Amniotic epithelial cell (primary cell): ENCODE results near the gene ATP10A.

ENCODE experiments used
- DNase-seq: peaks from one replicate; pipeline ENCODE4 v3.0.0-alpha.2; 2010; ENCODE audit warnings: low read depth

ATP10A gene, protein sequence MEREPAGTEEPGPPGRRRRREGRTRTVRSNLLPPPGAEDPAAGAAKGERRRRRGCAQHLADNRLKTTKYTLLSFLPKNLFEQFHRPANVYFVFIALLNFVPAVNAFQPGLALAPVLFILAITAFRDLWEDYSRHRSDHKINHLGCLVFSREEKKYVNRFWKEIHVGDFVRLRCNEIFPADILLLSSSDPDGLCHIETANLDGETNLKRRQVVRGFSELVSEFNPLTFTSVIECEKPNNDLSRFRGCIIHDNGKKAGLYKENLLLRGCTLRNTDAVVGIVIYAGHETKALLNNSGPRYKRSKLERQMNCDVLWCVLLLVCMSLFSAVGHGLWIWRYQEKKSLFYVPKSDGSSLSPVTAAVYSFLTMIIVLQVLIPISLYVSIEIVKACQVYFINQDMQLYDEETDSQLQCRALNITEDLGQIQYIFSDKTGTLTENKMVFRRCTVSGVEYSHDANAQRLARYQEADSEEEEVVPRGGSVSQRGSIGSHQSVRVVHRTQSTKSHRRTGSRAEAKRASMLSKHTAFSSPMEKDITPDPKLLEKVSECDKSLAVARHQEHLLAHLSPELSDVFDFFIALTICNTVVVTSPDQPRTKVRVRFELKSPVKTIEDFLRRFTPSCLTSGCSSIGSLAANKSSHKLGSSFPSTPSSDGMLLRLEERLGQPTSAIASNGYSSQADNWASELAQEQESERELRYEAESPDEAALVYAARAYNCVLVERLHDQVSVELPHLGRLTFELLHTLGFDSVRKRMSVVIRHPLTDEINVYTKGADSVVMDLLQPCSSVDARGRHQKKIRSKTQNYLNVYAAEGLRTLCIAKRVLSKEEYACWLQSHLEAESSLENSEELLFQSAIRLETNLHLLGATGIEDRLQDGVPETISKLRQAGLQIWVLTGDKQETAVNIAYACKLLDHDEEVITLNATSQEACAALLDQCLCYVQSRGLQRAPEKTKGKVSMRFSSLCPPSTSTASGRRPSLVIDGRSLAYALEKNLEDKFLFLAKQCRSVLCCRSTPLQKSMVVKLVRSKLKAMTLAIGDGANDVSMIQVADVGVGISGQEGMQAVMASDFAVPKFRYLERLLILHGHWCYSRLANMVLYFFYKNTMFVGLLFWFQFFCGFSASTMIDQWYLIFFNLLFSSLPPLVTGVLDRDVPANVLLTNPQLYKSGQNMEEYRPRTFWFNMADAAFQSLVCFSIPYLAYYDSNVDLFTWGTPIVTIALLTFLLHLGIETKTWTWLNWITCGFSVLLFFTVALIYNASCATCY (N-terminal part only)

DNA sequence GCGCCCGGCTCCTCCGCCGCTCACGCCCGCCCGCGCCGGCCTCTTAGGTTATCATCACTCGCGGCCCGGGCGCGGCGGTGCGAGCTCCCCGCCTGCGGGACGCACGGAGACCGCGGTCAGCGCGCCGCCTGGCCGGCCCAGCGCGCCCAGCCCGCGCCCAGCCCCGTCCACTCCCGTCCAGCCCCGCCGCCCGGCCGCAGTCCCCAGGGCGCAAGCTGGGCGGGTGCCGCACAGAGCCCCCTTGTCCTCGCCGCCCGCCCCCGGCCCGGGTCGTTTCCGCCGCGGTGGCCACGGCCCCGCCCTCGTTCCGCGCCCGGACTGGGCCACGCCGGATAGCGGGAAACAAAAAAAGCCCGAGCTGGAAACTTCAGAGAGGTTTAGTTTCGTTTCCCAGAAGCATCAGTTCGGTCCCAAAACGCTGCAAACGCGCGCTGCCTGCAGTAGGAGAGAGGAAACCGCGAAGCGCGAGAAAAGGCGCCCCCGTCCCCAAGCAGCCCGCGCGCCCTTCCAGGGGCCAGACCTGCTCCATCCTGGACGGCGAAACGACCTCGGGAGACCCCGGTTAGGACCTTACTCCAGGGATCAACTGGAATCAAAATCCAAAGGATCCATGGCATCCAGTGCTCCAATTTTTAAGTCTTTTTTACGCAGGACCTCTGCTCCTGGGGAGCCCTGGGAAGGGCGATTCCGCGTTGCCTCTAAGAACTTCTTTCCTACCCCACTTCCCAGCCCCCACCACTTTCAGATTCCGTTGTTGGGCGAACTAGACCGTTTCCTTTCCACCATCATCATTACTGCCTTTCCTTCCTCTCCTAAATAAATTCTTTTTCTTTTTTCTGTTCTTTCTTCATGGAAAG lies at the start of gene ATP10A:
Gene ATP10A, minus strand, starts transcription at position 217 of the 857 bp plus-strand sequence. CDS start 231 bp downstream, outside the sequence.
- DNase-seq = no peak

DNA sequence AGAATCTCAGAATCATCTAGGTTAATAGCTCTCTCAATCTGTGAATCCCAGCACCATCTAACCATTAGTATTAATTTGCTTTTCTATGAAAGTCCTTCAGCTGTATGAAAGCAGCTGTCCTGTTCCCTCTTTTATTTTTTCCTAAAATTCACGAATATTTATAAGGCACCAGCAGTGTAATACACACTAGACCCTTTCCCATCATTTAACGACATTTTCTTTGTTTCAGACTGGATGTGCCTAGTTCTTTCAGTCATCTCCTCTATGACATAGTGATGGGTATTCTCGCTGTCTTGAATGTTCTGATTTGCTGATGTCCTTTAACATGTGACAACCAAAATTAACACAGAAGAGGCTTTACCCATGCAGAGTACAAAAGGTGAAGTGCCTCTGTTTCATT lies 48.9 kb upstream of the ATP10A start:
- DNase-seq = no peak

DNA sequence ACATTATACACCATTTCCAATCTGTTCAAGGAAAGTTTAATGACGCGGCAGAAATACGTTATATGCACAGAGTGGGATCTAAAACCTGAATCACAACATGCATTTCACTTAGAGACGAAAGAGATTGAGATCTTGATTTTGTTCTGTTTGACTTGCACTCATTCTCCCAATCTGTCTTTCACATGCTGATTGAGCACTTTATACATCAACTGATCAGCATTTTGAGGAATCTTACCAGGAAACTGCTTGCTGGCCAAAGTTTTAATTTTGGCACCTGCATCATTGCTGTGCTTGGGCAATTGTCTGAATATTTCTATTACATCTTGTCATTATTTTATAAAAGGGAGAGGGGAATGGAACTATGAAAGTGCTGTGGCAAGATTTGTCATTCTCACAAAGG lies 47.7 kb upstream of the ATP10A start:
- no peak for DNase-seq

DNA sequence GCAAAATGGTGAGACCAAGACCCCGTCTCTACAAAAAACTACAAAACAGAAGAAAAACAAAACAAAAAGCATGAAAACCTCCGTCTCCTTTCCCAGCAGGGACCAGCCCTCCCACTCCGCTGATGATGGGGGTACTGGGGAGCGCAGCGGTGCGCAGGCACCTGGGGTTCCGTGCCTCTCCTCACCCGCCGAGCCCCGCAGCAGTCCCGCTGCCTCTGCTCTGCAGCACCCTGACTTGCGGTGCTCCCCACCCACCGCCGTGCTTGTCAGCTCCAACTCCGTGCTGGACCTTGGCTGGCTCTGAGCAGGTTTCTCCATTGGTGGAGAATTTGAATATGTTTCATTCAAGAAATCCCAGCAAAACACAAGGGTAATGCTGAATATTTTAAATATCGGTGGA lies 46.7 kb upstream of the ATP10A start:
- DNase-seq = no peak

DNA sequence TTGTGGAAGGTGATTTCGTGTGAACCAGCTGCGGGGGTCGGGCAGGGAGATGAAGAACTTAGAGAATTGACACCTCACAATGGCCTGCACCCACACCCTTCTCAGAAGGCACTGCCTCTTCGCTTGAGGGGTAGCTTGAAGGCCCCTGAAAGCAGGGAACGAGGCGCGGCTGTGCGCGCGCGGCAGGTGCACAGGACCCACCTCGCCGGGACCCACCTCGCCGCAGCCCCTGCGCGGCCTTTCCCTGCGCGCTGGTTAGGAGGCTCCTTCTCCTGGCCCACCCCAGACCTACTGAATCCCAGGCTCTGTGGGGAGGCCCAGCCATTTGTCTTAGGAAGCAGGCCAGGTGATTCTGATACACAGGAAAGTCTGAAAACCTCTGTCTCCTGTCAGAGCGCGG lies 46.2 kb upstream of the ATP10A start:
- no peak for DNase-seq

DNA sequence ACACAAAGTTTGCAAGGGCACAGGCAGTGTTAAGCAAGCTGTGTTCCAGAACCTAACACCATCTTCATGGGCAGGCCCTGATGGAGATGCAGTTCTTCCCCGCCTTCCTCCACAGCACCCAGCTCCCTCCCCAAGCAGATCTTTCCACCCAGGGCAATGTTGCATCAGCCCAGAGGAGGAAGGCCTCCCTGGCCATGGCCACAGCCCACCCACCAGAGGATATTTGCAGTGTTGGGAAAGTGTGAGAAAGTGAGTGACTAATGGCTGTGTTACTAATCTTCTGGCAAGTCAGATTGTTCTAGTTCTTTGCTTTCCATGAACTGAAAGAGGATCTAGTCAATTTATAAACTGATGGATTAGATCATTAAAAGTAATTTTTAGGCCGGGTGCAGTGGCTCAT lies 42.0 kb upstream of the ATP10A start:
- peak; percentile 24 for DNase-seq

DNA sequence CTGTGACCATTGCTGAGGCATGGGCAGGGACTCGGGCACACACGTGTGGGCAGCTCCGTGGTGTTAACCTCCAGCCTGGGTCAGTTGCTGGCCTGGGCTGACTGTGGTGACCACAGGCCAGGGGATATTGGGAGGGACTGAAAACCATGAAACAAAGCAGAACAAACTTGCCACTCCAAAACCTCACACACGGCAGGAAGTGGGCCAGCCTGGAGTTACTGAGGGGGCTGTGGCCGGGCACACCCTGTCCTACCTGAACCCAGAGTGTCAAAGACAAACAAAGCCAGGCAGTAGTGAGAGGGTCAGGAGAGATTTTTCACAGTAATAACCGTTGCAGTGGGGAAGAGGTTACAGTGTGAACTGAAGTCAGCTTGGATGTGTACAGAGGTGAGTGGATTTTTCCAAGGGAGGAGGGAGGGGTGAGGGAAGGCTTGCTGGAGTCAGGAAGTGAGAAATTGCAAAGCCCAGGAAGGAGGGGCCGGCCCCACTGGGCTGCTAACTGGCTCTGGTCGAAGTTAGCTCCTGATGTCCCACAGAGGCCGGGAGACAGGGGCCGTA lies 40.0 kb upstream of the ATP10A start:
- DNase-seq = no peak

DNA sequence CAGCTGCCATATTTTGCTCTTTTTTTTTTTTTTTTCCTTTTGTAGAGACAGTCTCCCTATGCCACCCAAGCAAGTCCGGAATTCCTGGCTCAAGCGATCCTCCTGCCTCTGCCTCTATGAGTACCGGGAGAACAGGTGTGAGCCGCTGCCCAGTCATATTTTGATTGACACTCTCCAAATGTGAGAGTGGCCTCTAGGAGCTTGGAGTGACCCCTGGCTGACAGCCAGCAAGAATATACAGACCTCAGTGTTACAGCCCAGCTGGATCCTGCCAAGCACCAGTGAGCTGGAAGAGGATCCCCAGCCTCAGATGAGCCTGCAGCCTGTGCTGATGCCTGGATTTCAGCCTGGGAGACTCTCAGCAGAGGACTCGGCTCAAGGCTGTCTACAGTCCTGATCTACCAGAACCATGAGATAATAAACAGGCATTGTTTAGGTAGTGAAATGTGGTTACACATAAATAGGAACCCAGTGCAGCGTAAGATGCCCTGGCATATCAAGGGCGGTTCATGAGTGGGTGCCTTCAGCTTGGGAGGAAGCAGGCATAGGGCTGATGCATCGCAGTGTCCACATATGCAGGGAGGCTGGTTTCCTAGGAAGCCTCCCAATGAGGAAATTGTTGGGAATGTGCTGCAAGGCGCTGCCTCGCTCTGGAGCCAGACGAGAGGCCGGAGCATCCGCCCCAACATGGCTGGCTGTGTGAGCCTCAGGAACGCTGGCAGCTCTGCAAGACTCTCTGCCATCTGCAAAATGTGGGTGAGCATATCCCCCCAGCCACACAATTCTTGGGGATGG lies 38.9 kb upstream of the ATP10A start:
- DNase-seq = no peak

DNA sequence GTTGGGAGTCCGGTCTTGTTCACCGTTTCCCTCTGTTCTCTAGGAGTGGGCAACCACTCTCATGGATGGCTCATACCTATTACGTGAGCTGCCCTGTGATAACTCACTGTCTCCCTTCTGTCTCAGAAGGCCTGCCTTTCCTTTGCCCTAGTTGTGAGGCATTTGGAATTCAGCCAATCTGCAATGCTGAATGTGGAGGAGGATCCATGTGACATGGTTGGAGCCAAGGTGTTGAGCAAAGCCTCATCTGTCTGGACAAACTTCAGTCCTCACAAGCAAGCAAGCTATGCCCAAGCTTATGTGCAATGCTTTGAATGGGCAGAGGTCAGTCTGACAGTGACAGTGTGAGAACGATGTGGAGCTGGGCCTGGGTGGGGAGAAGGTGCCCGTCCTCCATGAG lies 37.8 kb upstream of the ATP10A start:
- peak; percentile 42 for DNase-seq

DNA sequence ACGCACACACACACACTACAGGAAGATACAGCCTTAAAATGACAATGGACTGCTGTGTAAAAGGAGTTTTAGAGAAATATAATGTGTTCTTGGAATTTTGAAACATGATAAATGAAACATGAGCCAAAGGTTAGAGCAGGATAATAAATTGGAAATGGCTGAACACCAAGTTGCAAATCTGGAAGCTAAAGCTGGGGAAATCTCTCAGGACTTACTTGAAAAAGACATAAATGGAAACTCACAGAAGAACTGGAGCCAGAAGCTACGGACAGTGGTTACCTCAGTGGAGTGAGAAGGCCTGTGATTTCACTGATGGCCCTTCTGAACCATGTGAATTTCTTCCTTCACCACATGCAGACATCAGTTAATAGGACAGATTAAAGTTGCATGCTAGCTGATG lies 37.3 kb upstream of the ATP10A start:
- no peak for DNase-seq

DNA sequence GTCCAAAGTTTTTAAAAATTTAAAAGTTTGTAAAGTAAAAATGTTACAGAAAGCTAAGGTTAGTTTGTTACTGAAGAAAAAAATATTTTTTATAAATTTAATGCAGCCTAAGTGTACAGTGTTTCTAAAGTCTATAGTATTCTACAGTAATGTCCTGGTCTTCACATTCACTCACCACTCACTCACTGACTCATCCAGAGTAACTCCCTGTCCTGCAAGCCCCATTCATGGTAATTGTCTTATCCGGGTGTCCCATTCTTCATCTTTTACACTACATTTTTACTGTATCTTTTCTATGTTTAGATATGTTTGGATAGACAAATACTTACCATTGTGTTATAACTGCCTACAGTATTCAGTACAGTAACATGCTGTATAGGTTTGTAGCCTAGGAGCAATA lies 36.7 kb upstream of the ATP10A start:
- DNase-seq = no peak

DNA sequence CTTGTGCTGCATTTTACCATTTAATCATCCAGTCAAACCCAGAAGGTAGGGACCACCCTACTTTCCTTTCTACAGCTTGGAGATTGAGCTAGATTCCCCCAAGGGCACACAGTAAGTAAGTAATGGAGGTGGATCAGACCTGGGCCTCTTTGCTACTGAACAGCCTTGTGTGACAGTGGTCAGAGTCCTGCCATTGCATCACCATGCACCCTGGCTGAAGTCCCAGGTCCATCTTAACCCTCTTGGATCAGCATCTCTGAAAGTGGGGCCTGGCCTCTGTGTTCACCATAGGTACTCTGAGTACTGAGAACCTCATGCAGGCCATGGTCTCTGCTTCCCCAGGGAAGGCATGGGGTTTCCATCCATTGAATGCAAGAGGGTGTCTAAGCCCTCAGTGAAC lies 34.5 kb upstream of the ATP10A start:
- DNase-seq = no peak

DNA sequence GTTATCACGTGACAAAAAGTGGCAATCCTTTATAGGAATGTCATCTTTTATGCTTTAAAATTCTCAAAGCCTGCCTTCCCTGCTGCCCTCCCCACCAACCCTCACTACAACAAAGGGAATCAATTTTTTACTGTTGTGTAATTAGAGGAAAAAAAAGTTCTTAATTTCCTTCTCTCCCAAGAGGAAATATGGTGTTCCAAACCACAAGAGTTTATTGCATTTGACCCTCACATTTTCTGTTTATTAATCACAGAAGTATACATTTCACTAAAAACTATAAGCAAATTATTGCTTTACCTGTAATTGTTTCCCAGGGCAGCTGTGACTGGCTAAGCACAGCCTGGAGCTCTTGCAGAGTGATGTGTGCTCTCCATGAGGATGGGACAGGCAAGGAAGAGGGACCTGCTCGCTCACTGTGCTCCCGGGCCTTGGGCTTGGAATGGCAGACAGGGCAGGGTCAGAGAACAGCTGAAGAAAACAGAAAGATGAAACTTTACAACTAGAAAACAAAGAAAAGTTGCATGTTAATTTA lies 31.3 kb upstream of the ATP10A start:
- DNase-seq = no peak

DNA sequence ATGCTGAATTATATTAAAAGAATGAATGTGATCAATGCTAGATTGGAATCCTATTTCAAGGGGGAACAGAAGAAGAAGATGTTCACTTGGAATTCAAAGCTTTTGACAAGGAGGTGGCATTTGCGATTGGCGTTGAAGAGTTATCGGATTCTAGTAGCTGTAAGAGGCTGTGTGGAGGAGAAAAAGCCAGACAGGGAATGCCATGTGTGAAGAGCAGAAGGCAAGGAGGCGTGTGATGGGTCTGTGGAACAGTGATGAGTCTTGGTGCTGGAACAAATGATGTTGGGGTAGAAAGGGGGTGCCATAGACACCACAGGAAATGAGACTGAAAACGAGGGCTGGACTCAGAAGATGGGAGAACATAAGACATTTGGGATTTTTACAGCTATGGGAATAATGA lies 30.5 kb upstream of the ATP10A start:
- no peak for DNase-seq

DNA sequence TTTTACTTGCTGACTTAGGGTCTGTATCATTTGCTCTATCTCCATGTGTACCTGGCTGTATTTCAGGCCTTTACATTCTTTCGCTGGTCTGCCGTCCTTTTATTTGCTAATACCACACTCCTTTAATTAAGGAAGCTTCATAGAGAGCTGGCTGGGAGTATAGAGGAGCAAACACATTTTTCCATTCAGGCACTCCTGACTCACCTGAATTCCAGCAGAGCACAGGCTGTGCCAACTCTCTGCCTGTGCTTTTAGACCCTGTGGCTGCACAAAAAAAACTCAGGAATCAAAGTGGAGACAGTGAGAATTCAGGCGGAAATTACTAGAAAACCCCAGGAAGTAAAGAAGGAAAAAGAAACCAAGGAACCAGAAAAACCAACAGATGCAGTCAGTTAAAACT lies 29.0 kb upstream of the ATP10A start:
- no peak for DNase-seq

DNA sequence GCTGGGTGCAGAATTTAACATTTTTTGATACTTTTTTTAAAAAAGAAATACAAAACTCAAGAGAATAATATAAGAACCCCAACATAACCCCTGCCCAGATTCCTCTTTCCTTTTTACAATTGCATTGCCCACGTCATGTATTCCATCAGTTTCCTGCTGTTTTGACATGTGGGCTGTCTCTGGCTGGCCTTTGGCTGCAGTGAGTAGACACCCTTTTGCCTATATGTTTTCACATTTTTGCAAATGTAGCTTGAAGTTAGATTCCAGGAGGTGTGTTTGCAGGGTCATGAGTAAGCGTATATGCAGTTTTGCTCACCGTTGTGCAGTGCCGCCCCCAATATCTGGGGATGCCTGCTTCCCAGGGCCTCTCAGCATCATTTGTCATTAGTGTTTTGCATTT lies 28.0 kb upstream of the ATP10A start:
- no peak for DNase-seq

DNA sequence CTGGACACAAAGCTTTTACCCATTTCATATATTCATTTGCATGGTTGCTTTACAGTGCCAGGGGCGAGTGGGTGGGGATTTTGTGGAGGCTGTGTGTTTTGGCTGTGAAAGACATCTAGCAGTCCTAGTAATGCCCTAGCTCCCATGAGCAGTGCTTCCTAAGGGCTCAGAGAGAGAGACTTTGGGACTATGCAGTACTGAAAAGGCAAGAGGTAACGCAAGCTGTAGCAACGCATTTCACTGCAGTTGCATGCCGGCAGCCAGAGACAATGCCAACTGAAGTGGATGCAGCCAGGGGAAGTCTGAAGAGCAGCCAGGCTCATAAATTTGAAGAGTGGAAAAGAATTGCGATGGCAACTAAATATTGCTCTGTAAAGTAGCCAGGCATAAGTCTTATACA lies 27.4 kb upstream of the ATP10A start:
- DNase-seq = no peak

DNA sequence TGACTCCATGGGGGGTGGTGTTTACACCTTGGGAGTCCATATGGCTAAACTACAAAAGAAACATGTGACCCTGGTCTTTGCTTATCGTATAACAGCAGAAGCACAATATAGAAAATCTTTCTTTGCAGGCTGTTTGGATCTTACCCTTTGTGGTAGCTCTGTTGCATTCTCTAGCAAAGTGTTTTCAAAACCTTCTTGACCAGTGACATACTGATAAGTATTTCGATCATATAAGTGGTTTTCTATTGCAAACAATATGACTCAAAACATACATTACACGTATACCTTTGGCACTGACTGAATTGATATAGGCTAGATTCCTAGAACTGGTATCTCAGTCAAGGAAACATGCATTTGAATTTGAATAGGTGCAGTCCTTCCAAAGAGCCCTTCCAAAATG lies 24.7 kb upstream of the ATP10A start:
- DNase-seq = no peak

DNA sequence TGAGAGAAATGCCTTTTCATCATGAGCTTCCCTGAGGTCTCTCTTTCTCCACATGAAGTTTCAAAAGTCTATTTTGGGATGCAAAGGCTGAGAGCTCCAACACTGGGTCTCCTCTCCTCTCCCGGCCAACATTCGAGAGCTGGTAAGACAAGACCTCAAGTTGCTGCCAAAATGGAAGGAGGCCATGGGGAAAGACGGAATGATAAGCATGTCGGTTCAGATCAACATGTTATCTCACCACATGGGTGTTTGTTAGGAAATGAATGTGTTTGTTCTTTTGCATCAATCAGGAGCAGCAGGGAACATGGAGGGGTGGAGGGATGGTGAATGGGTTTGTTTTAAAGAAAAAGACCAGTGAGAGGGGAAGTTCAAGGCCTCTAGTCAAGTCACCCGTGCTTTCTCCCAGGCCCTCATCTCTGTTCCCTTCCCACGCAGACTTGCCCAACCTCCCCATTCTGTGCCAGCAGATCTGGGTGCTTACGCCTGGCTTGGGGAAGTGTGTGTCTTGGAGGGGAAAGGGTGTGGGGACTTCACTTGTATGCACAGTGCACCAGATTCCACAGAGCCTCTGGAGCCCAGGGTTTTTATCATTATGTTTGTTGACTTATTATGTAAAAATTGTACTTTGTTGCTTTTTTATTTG lies 23.5 kb upstream of the ATP10A start:
- peak; percentile 17 for DNase-seq

DNA sequence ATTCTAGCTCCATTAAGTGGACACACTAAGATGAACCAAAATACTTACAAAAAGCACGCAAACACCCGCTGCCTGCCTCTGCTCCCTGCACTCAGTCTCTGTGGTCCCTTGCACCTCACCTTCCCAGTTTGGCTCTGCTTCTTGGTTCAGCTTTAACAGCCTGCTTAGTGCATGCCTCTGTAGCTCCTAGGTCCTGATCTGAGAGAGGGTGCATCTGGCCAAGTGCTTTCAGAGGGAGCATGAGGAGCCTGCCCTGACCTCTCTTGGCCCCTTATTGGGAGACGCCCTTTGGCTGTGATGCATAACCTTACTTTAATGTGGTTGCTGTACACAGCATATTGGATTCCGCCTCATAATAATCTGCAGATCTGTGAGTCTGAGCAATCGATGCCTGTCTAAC lies 21.2 kb upstream of the ATP10A start:
- DNase-seq = no peak
